ENCODE results near the gene BCKDK. TPM values are rescaled to one million over a fixed set of nuclear protein-coding genes. Genes with fewer than 3 reads are reported as not detected.
A peak's percentile ranks its signal among the peaks of the same experiment; 100 is the strongest.

BCKDK gene
- total and polyA plus RNA-seq, 12 donors, result 27.0 to 181 (median 80.1) TPM

DNA sequence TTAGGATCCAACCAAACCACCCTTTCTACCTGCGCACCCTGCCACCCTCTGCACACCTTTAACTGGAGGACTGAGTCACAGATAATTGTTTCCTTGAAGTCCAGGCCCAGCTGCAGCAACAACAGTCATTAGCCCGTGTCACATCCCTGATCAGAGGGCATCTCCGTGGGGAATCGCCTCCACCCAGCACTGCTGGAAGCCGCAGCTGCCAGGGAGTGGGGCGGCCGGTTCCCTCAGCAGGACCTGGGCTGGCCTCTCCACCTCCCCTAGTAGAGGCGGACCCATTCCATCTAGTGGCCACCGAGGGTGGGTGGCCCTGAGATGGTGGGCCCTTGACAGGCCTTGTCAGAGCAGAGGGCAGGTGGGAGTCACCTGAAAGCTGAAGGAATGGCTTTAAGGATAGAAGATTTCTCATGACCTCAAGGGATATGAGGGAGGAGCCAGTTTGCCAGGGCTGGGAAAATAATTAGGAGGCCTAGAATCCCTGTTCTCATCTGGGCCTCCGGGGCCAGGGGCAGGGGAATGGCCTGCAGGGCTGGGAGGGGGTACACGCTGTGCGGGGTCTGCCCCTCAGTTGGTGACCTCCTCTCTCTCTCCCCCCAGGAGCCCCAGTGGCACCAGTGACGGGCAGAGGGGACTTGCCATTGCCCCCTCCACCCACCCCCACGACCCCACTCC is 25.7 kb upstream of the BCKDK start:
- no peak for DNase-seq
- no peaks in the 10 kb centered on the region for H3K9me3 ChIP-seq (replicated peaks in 1 of 3)
- no peak overlapping the region for H3K27ac ChIP-seq
- no peak overlapping the region for H3K4me3 ChIP-seq
- H3K4me1 ChIP-seq (replicated peaks in 1 of 2), result no peaks in the 10 kb centered on the region
- intact Hi-C loops (cut with DNase I), result loop anchor here in 1 of 2 donors (10.0 kb wide), 1 partner anchor 62 kb away; no protein-coding TSS in a partner anchor
- 81 to 90% (median 83%) methylated on average over 8 to 14 of the region's 14 CpGs for WGBS, 4 donors
- no peaks in the 10 kb centered on the region for H3K27me3 ChIP-seq
- H3K36me3 ChIP-seq (replicated peaks in 1 of 2), result peaks cover 0 to 38% of the 10 kb centered on the region in 2 donors
- TF ChIP-seq, protein P1, sequence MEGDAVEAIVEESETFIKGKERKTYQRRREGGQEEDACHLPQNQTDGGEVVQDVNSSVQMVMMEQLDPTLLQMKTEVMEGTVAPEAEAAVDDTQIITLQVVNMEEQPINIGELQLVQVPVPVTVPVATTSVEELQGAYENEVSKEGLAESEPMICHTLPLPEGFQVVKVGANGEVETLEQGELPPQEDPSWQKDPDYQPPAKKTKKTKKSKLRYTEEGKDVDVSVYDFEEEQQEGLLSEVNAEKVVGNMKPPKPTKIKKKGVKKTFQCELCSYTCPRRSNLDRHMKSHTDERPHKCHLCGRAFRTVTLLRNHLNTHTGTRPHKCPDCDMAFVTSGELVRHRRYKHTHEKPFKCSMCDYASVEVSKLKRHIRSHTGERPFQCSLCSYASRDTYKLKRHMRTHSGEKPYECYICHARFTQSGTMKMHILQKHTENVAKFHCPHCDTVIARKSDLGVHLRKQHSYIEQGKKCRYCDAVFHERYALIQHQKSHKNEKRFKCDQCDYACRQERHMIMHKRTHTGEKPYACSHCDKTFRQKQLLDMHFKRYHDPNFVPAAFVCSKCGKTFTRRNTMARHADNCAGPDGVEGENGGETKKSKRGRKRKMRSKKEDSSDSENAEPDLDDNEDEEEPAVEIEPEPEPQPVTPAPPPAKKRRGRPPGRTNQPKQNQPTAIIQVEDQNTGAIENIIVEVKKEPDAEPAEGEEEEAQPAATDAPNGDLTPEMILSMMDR (IDR thresholded peaks at IDR 0.05), result no peak
- TF ChIP-seq POLR2A (IDR thresholded peaks at IDR 0.05), result no peak

GRCh38 chr16:31083081-31083480 is 25.1 kb upstream of the BCKDK start:
- peak in 1 of 7 donors; percentile 22 for DNase-seq
- Histone ChIP-seq H3K4me3 (no peak overlapping the region), H3K27me3 (no peaks in the 10 kb centered on the region), H3K36me3 (replicated peaks in 1 of 2) (peaks cover 0 to 33% of the 10 kb centered on the region in 2 donors), H3K9me3 (replicated peaks in 1 of 3) (no peaks in the 10 kb centered on the region), H3K4me1 (replicated peaks in 1 of 2) (no peaks in the 10 kb centered on the region), H3K27ac (no peak overlapping the region)
- TF ChIP-seq, protein P1 (IDR thresholded peaks at IDR 0.05), result no peak
- TF ChIP-seq POLR2A (IDR thresholded peaks at IDR 0.05), result no peak
- WGBS, 4 donors, result 58 to 69% (median 62%) methylated on average over 8 to 9 of the region's 9 CpGs
- intact Hi-C loops (cut with DNase I), result loop anchor here in 1 of 2 donors (10.0 kb wide), 1 partner anchor 62 kb away; no protein-coding TSS in a partner anchor

DNA sequence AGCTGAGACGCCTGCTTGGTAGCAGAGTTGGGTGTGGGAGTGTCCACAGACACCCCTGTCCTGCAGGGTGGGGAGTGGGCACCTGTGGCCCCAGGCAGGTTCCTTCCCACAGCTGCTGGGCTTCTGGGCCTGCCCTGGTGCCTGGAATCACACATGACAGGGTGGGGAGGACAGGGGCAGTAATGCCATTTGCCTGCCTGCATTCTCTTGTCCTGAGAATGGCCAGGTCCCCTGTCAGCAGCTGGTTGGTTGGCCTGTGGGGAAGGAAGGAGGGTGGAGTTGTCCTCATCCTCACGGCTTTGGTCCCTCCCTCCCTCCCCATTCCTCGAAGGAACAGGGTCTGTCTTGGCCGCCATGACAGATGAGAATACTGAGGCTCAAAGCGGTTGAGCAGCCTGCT is 24.6 kb upstream of the BCKDK start:
- Histone ChIP-seq H3K4me1 (replicated peaks in 1 of 2) (no peaks in the 10 kb centered on the region), H3K27ac (no peak overlapping the region), H3K4me3 (no peak overlapping the region), H3K27me3 (no peaks in the 10 kb centered on the region), H3K9me3 (replicated peaks in 1 of 3) (no peaks in the 10 kb centered on the region), H3K36me3 (replicated peaks in 1 of 2) (peaks cover 0 to 28% of the 10 kb centered on the region in 2 donors)
- DNase-seq, result no peak
- intact Hi-C loops (cut with DNase I), result loop anchor here in 1 of 2 donors (10.0 kb wide), 1 partner anchor 61 kb away; no protein-coding TSS in a partner anchor
- TF ChIP-seq POLR2A (IDR thresholded peaks at IDR 0.05), result no peak
- TF ChIP-seq, protein P1 (IDR thresholded peaks at IDR 0.05), result no peak
- WGBS, 4 donors, result 54 to 95% (median 69%) methylated on average over 3 to 5 of the region's 5 CpGs

- Histone ChIP-seq H3K4me3 (no peak overlapping the region), H3K36me3 (replicated peaks in 1 of 2) (peaks cover 0 to 24% of the 10 kb centered on the region in 2 donors), H3K27ac (no peak overlapping the region), H3K9me3 (replicated peaks in 1 of 3) (no peaks in the 10 kb centered on the region), H3K27me3 (no peaks in the 10 kb centered on the region), H3K4me1 (replicated peaks in 1 of 2) (no peaks in the 10 kb centered on the region)
- 73 to 93% (median 84%) methylated on average over 3 to 13 of the region's 13 CpGs for WGBS, 4 donors
- TF ChIP-seq POLR2A (IDR thresholded peaks at IDR 0.05), result no peak
- TF ChIP-seq, protein P1 (IDR thresholded peaks at IDR 0.05), result no peak
- no peak for DNase-seq
- intact Hi-C loops (cut with DNase I), result loop anchor here in 1 of 2 donors (10.0 kb wide), 1 partner anchor 61 kb away; no protein-coding TSS in a partner anchor
These were observed 24.2 kb upstream of the BCKDK start for GRCh38 chr16:31083981-31084380.
